ENCODE results near the gene TRIM34. TPM values are rescaled to one million over a fixed set of nuclear protein-coding genes. Genes with fewer than 3 reads are reported as not detected.

The TRIM34 gene
- total and polyA plus RNA-seq, 10 of the 15 experiments (the other 5 are each of a cell fraction or from before 2014, with no cell fraction given): 16.7 to 51.4 (median 21.5) TPM

DNA sequence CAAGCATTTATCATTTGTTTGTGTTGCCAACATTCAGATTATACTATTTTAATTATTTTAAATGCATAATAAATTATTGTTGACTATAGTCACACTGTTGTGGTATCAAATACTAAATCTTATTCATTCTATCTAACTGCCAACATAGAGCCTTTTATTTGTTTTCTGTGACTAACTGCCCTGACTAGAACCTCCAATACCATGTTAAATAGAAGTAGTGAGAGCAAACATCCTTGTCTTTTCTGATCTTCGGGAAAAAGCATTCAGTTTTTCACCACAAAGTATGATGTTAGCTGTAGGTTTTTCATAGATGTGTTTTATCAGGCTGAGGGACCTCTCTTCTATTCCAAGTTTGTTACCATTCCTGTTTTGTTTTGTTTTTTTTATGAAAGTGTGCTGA is 15.2 kb downstream of the TRIM34 start:
- no peak for FAIRE-seq
- no peaks in the 10 kb centered on the region for H3K9me3 ChIP-seq (replicated peaks; ENCODE audit: control insufficient read depth, insufficient read depth, low read length)
- CTCF ChIA-PET: interaction anchor here (1.4 kb wide), 1 partner anchor 45 kb away, joined by 3 read pairs; the partner anchor contains the start of gene TRIM5

DNA sequence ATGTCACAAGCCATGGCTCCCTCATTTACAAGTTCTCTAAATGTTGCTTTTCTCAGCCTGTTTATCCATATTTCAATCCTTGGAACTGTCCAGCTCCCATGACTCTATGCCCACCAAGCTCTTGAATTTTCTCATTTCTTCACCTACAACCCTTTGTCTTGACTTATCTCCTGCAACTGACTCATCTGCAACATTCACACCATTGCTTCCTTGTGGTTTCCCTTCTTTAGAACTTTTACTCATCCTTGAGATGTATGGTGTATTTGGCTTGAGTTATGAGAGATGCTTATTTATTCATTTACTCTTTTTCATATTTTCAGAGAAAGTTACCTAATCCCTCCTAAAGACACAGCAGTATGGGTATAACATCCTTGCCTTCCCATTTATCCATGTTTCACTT is 18.8 kb downstream of the TRIM34 start:
- Histone ChIP-seq H3K4me1 (ENCODE audit: control insufficient read depth, insufficient read depth, low read length) (no peaks in the 10 kb centered on the region), H3K9me3 (replicated peaks; ENCODE audit: control insufficient read depth, insufficient read depth, low read length) (no peaks in the 10 kb centered on the region), H2AFZ (ENCODE audit: control insufficient read depth, low read depth, low read length) (no peak overlapping the region), H3K36me3 (ENCODE audit: control insufficient read depth in 2 of 2, insufficient read depth in 2 of 2, low read length in 1 of 2) (peaks cover 0 to 5% of the 10 kb centered on the region in 2 experiments; a peak in 2 of 4 replicates), H3K4me3 (no peak overlapping the region), H3K4me2 (ENCODE audit: control insufficient read depth, insufficient read depth) (no peak overlapping the region), H3K27ac (ENCODE audit: control insufficient read depth, insufficient read depth) (no peak overlapping the region), H3K79me2 (ENCODE audit: control insufficient read depth, insufficient read depth, low read length) (no peaks in the 10 kb centered on the region), H4K20me1 (ENCODE audit: control insufficient read depth, insufficient read depth) (no peaks in the 10 kb centered on the region), H3K9ac (ENCODE audit: control insufficient read depth, insufficient read depth, low read length) (no peak overlapping the region), H3K27me3 (replicated peaks in 1 of 2; ENCODE audit: control insufficient read depth in 2 of 2, insufficient read depth in 2 of 2, low read length in 1 of 2) (no peaks in the 10 kb centered on the region)
- CTCF ChIA-PET: no interaction called here
- in situ Hi-C loops (cut with MboI) (no loop called here), intact Hi-C loops (cut with micrococcal nuclease; ENCODE audit: unreplicated experiment) (no loop called here)
- POLR2A ChIA-PET: no interaction called here
- DNase-seq (ENCODE audit: low read depth, low spot score) (no peak), FAIRE-seq (no peak), ATAC-seq (no peak)
- RAD21 ChIA-PET (ENCODE audit: unreplicated experiment): no interaction called here
- BruUV-seq (replicated peaks): no TSS peak
- SMC1A ChIA-PET (ENCODE audit: uncharacterized antibody, unreplicated experiment): no interaction called here
- TF ChIP-seq TAF1 (IDR thresholded peaks at IDR 0.05; ENCODE audit: borderline replicate concordance, low read depth, low read length): no peak
- TF ChIP-seq, protein P1, sequence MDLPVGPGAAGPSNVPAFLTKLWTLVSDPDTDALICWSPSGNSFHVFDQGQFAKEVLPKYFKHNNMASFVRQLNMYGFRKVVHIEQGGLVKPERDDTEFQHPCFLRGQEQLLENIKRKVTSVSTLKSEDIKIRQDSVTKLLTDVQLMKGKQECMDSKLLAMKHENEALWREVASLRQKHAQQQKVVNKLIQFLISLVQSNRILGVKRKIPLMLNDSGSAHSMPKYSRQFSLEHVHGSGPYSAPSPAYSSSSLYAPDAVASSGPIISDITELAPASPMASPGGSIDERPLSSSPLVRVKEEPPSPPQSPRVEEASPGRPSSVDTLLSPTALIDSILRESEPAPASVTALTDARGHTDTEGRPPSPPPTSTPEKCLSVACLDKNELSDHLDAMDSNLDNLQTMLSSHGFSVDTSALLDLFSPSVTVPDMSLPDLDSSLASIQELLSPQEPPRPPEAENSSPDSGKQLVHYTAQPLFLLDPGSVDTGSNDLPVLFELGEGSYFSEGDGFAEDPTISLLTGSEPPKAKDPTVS (IDR thresholded peaks at IDR 0.05; ENCODE audit: low read depth, low read length): no peak
- no peak for TF ChIP-seq EED (IDR thresholded peaks at IDR 0.05; ENCODE audit: low read depth)
- TF ChIP-seq RB1 (IDR thresholded peaks at IDR 0.05; ENCODE audit: borderline replicate concordance): no peak
- TF ChIP-seq NKRF (conservative IDR thresholded peaks at IDR 0.05): no peak
- no peak for TF ChIP-seq NR2F1 (conservative IDR thresholded peaks at IDR 0.05)
- TF ChIP-seq, protein P2, sequence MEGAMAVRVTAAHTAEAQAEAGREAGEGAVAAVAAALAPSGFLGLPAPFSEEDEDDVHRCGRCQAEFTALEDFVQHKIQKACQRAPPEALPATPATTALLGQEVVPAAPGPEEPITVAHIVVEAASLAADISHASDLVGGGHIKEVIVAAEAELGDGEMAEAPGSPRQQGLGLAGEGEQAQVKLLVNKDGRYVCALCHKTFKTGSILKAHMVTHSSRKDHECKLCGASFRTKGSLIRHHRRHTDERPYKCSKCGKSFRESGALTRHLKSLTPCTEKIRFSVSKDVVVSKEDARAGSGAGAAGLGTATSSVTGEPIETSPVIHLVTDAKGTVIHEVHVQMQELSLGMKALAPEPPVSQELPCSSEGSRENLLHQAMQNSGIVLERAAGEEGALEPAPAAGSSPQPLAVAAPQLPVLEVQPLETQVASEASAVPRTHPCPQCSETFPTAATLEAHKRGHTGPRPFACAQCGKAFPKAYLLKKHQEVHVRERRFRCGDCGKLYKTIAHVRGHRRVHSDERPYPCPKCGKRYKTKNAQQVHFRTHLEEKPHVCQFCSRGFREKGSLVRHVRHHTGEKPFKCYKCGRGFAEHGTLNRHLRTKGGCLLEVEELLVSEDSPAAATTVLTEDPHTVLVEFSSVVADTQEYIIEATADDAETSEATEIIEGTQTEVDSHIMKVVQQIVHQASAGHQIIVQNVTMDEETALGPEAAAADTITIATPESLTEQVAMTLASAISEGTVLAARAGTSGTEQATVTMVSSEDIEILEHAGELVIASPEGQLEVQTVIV (IDR thresholded peaks at IDR 0.05; ENCODE audit: borderline replicate concordance, partially characterized antibody): no peak
- no peak for TF ChIP-seq MEF2A (IDR thresholded peaks at IDR 0.05; ENCODE audit: insufficient read depth, low read depth, low read length)

More for the DNA sequence above, 15.2 kb downstream of the TRIM34 start:
- TF ChIP-seq ESRRA (IDR thresholded peaks at IDR 0.05; ENCODE audit: low read length): no peak
- no peak for TF ChIP-seq ZNF384 (IDR thresholded peaks at IDR 0.05; ENCODE audit: borderline replicate concordance, low read depth, low read length)
- no peak for TF ChIP-seq FOXM1 (IDR thresholded peaks at IDR 0.05; ENCODE audit: low read depth, low read length)
- no peak for TF ChIP-seq CHD2 (IDR thresholded peaks at IDR 0.05; ENCODE audit: borderline replicate concordance, low read depth, low read length)
- no peak for TF ChIP-seq ATF3 (IDR thresholded peaks at IDR 0.05; ENCODE audit: borderline replicate concordance, extremely low read depth, low read depth, low read length)
- no peak for TF ChIP-seq IKZF2 (IDR thresholded peaks at IDR 0.05)
- no peak for TF ChIP-seq NFYB (IDR thresholded peaks at IDR 0.05; ENCODE audit: insufficient read depth, low read depth, low read length)
- TF ChIP-seq KDM1A (IDR thresholded peaks at IDR 0.05; ENCODE audit: borderline replicate concordance): no peak
- H3K79me2 ChIP-seq (ENCODE audit: control insufficient read depth, insufficient read depth, low read length): no peaks in the 10 kb centered on the region
- no peak overlapping the region for H3K4me2 ChIP-seq (ENCODE audit: control insufficient read depth, insufficient read depth)
- H4K20me1 ChIP-seq (ENCODE audit: control insufficient read depth, insufficient read depth): no peaks in the 10 kb centered on the region
- ATAC-seq (no peak), DNase-seq (ENCODE audit: low read depth, low spot score) (no peak)
- no peaks in the 10 kb centered on the region for H3K4me1 ChIP-seq (ENCODE audit: control insufficient read depth, insufficient read depth, low read length)
- H3K4me3 ChIP-seq: no peak overlapping the region
- in situ Hi-C loops (cut with MboI): no loop called here
- ChIA-PET SMC1A (ENCODE audit: uncharacterized antibody, unreplicated experiment) (no interaction called here), RAD21 (ENCODE audit: unreplicated experiment) (no interaction called here), POLR2A (no interaction called here)
- BruUV-seq (replicated peaks): no TSS peak
- 94% methylated on average over 1 of the region's 1 CpG for WGBS (ENCODE audit: insufficient coverage, insufficient replicate concordance, low lambda C conversion rate, missing lambda C conversion rate)
- no peak overlapping the region for H2AFZ ChIP-seq (ENCODE audit: control insufficient read depth, low read depth, low read length)
- H3K9ac ChIP-seq (ENCODE audit: control insufficient read depth, insufficient read depth, low read length): no peak overlapping the region
- intact Hi-C loops (cut with micrococcal nuclease; ENCODE audit: unreplicated experiment): no loop called here
- H3K27me3 ChIP-seq (replicated peaks in 1 of 2; ENCODE audit: control insufficient read depth in 2 of 2, insufficient read depth in 2 of 2, low read length in 1 of 2): no peaks in the 10 kb centered on the region
- peaks cover 0 to 5% of the 10 kb centered on the region in 2 experiments; a peak in 2 of 4 replicates for H3K36me3 ChIP-seq (ENCODE audit: control insufficient read depth in 2 of 2, insufficient read depth in 2 of 2, low read length in 1 of 2)
- no peak overlapping the region for H3K27ac ChIP-seq (ENCODE audit: control insufficient read depth, insufficient read depth)
